Suprapubic skin (tissue), 4 donors: ENCODE measurements around the gene MED26. TPM values are rescaled to one million over a fixed set of nuclear protein-coding genes. Genes with fewer than 3 reads are reported as not detected.

Source experiments
- DNase-seq, 2 donors: peaks; one replicate each; pipeline ENCODE4 v3.0.0-alpha.2; 2019; ENCODE audit warnings: low spot score in 2 of 2
- H3K27ac ChIP-seq: fragments of 200-600 bp; sonication (generic); one replicate; pipeline ENCODE4 v1.5.1; 2019
- H3K27me3 ChIP-seq: fragments of 200-600 bp; sonication (generic); one replicate; pipeline ENCODE4 v1.5.1; 2019
- H3K36me3 ChIP-seq: fragments of 200-600 bp; sonication (generic); one replicate; pipeline ENCODE4 v1.5.1; 2019
- H3K4me1 ChIP-seq: fragments of 200-600 bp; sonication (generic); one replicate; pipeline ENCODE4 v1.5.1; 2019
- H3K4me3 ChIP-seq: fragments of 200-600 bp; sonication (generic); one replicate; pipeline ENCODE4 v1.5.1; 2019; ENCODE audit warnings: mild to moderate bottlenecking
- H3K9me3 ChIP-seq: fragments of 200-600 bp; sonication (generic); one replicate; pipeline ENCODE4 v1.5.1; 2019
- EP300 ChIP-seq: sonication (generic); formaldehyde crosslinking; IDR thresholded peaks from one replicate; pipeline ENCODE4 v1.6.1; 2017; ENCODE audit warnings: antibody characterized with exemption
- POLR2A ChIP-seq, 2 donors: fragments of 450-650 bp; IDR thresholded peaks; one replicate each; pipeline ENCODE4 v1.6.1; 2017; ENCODE audit warnings: antibody characterized with exemption in 2 of 2, mild to moderate bottlenecking in 2 of 2, moderate library complexity in 2 of 2
- POLR2AphosphoS5 ChIP-seq, 3 donors: sonication (generic); formaldehyde crosslinking; IDR thresholded peaks; one replicate each; pipeline ENCODE4 v1.6.1; 2017; ENCODE audit warnings: antibody characterized with exemption in 3 of 3
- WGBS: methylation state at CpG from one replicate; pipeline ENCODE4 v1.1.5; 2018; 5-methylcytosine and 5-hydroxymethylcytosine counted together
- total RNA-seq, 4 donors: library from RNA; depleted of rRNA; stranded (reverse); fragments of >200 nt; gene quantifications; one replicate each; pipeline ENCODE4 v1.1.0, GENCODE V29; 2016
- TF ChIP-seq, protein P1 (sequence below), 2 donors: fragments of 200-600 bp in 1 of 2; fragments of 450-650 bp in 1 of 2; sonication (generic) in 1 of 2; IDR thresholded peaks; one replicate each; pipeline ENCODE4 v1.5.1; 2016 to 2019; ENCODE audit warnings: antibody characterized with exemption in 2 of 2, mild to moderate bottlenecking in 1 of 2, moderate library complexity in 1 of 2

Gene MED26
- total RNA-seq, 4 donors from 2014 or later = 13.1 to 15.4 (median 14.6) TPM

DNA sequence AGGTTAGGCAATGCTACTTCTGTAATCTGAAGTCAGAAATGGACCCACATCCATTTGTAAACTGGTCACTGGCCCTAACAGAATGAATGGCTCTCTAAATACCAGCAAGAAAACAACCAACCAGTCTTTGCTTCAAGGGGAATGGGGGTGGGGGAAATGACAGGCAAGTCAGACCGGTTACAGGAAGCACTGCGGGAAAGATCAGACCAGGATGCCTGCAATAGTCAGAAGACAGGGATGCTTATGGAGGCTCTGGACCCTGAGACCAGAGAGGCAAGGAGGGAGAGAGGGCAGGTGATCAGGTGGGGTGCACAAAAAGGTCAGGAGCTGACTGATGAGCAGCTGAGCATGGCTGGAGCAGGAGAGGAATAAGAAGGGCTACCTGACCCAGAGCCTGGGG is 13.1 kb downstream of the MED26 start:
- 41% methylated on average over 2 of the region's 2 CpGs for WGBS
- H3K9me3 ChIP-seq = no peaks in the 10 kb centered on the region
- no peaks in the 10 kb centered on the region for H3K36me3 ChIP-seq
- no peak for TF ChIP-seq EP300
- TF ChIP-seq, protein P1, sequence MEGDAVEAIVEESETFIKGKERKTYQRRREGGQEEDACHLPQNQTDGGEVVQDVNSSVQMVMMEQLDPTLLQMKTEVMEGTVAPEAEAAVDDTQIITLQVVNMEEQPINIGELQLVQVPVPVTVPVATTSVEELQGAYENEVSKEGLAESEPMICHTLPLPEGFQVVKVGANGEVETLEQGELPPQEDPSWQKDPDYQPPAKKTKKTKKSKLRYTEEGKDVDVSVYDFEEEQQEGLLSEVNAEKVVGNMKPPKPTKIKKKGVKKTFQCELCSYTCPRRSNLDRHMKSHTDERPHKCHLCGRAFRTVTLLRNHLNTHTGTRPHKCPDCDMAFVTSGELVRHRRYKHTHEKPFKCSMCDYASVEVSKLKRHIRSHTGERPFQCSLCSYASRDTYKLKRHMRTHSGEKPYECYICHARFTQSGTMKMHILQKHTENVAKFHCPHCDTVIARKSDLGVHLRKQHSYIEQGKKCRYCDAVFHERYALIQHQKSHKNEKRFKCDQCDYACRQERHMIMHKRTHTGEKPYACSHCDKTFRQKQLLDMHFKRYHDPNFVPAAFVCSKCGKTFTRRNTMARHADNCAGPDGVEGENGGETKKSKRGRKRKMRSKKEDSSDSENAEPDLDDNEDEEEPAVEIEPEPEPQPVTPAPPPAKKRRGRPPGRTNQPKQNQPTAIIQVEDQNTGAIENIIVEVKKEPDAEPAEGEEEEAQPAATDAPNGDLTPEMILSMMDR (IDR thresholded peaks at IDR 0.05) = no peak
- TF ChIP-seq POLR2AphosphoS5 (IDR thresholded peaks at IDR 0.05) = no peak
- TF ChIP-seq POLR2A (IDR thresholded peaks at IDR 0.05) = no peak
- DNase-seq = no peak
- no peaks in the 10 kb centered on the region for H3K27me3 ChIP-seq
- H3K4me3 ChIP-seq = no peak overlapping the region
- no peak overlapping the region for H3K27ac ChIP-seq
- H3K4me1 ChIP-seq = peaks cover 42% of the 10 kb centered on the region

GRCh38 chr19:16613841-16614240 is 14.2 kb downstream of the MED26 start:
- no peak for DNase-seq
- TF ChIP-seq, protein P1 (IDR thresholded peaks at IDR 0.05) = no peak
- TF ChIP-seq EP300 (no peak), POLR2A (IDR thresholded peaks at IDR 0.05) (no peak), POLR2AphosphoS5 (IDR thresholded peaks at IDR 0.05) (no peak)
- WGBS = 84% methylated on average over 2 of the region's 2 CpGs
- no peak overlapping the region for H3K4me3 ChIP-seq
- H3K9me3 ChIP-seq = no peaks in the 10 kb centered on the region
- peaks cover 38% of the 10 kb centered on the region for H3K4me1 ChIP-seq
- no peaks in the 10 kb centered on the region for H3K27me3 ChIP-seq
- no peak overlapping the region for H3K27ac ChIP-seq
- no peaks in the 10 kb centered on the region for H3K36me3 ChIP-seq

DNA sequence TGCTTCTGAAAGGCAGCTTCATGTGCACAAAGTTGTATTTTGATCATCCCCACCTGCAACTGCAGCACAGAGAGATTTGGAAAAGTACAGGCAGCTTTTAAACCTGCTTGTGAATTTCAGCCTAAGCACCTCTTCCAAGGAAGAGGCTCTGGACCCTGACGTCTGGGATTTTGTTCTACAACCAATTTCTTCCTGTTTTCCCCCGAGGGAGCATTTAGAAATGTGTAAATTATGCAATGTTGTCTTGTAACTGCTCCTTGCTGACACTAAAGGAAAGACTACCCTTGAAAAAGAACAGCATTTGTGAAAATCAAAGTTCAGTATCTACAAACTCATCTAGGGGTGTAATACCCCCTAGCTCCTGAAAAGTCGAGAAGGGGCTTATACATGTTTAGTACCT is 15.4 kb downstream of the MED26 start:
- Histone ChIP-seq H3K9me3 (no peaks in the 10 kb centered on the region), H3K4me3 (no peak overlapping the region), H3K27me3 (no peaks in the 10 kb centered on the region), H3K4me1 (peaks cover 50% of the 10 kb centered on the region), H3K27ac (no peak overlapping the region), H3K36me3 (no peaks in the 10 kb centered on the region)
- WGBS = 53% methylated on average over 3 of the region's 3 CpGs
- TF ChIP-seq EP300 = no peak
- TF ChIP-seq POLR2A (IDR thresholded peaks at IDR 0.05) = no peak
- TF ChIP-seq, protein P1 (IDR thresholded peaks at IDR 0.05) = no peak
- TF ChIP-seq POLR2AphosphoS5 (IDR thresholded peaks at IDR 0.05) = no peak
- DNase-seq = no peak

DNA sequence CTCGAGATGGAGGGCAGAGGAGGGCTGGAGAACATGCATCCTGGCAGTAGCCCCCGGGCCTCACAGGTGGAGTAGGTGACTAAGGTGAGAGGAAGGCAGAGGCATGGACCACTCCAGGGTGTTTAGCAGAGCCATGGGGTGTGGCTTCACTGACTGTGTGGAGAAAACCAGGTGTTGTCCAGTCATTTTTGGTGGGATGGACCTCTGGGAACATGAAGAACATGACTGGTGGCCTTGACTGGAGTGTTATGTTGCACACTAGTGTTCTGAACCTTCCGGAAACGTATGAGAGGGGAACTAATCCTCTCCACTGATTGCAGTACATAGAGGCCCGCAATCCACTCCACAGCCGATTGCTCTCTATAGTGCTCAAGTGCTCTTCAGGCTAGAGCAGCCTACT is 16.9 kb downstream of the MED26 start:
- Histone ChIP-seq H3K27me3 (no peaks in the 10 kb centered on the region), H3K9me3 (no peaks in the 10 kb centered on the region), H3K27ac (no peak overlapping the region), H3K4me1 (peaks cover 53% of the 10 kb centered on the region), H3K36me3 (no peaks in the 10 kb centered on the region), H3K4me3 (no peak overlapping the region)
- 92% methylated on average over 6 of the region's 6 CpGs for WGBS
- no peak for TF ChIP-seq POLR2AphosphoS5 (IDR thresholded peaks at IDR 0.05)
- no peak for TF ChIP-seq POLR2A (IDR thresholded peaks at IDR 0.05)
- no peak for TF ChIP-seq EP300
- TF ChIP-seq, protein P1 (IDR thresholded peaks at IDR 0.05) = no peak
- DNase-seq = no peak

DNA sequence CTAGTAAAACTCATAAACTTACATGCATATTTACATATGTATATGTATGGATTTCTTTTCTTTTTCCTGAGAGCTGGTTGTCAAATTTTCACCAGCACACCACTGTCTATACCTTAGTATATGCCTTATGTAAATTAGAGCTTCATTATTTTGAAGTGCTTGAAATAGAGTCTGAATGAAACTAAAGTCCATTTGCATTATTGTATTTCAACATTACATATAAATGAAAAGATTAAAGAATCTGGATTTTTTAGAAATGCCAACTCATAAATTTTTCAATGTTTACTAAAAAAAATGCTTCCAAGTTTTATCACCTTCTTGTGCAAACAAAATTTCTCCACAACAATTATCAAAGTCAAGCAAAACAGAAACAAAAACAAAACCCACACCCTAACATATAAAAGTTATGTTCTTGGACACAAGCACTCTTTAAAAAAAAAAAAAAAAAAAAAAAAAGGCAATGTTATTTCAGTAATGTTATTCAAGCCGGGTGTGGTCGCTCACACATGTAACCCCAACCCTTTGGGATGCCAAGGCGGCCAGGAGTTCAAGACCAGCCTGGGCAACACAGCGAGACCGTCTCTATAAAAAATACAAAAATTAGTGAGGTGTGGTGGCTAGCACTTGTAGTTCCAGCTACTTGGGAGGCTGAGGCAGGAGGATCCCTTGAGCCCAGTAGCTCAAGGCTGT is 18.3 kb downstream of the MED26 start:
- no peaks in the 10 kb centered on the region for H3K27me3 ChIP-seq
- H3K9me3 ChIP-seq = no peaks in the 10 kb centered on the region
- TF ChIP-seq POLR2A (IDR thresholded peaks at IDR 0.05) (no peak), POLR2AphosphoS5 (IDR thresholded peaks at IDR 0.05) (no peak), EP300 (no peak)
- TF ChIP-seq, protein P1 (IDR thresholded peaks at IDR 0.05) = no peak
- H3K4me1 ChIP-seq = peaks cover 47% of the 10 kb centered on the region
- no peak for DNase-seq
- WGBS = 66% methylated on average over 5 of the region's 5 CpGs
- peak overlapping the region; percentile 52 for H3K27ac ChIP-seq
- peaks cover 2% of the 10 kb centered on the region for H3K36me3 ChIP-seq
- no peak overlapping the region for H3K4me3 ChIP-seq
